ENCODE data around the gene TSPAN5.

The TSPAN5 gene

DNA sequence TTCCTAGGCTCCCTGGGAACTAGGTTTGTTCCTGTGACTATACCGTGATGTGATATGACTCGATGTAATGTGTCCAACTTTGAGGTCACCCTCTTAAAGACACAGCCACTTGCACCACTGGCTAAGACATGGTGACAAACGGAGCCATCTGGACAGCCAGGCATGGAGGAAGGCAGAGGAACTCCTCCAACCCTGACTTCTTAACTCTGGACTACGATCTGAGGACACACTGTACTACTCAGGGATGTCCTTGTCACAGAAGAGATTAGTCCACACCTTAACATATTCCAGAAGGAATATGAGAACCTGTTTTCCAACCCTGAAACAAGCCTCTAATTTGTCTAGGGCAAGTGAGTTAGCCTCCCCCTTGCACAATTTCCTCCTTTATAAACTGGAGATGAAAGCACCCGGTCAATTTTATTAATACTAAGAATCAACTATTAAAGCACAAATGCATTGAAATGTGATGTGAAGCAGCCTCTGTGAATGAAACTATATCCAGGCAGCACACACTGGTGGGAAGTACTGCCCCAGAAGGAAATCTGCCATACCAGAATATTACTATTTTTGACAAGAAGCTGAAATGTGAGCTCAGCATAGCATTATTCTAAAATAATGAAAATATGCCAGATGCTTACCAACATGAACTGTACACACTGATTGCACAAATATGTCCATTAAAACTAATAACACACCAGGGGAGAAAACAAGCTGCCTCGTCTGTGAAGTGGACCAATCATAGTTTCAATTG is 47.3 kb downstream of the TSPAN5 start:
- TF ChIP-seq CTCF (IDR thresholded peaks at IDR 0.05; ENCODE audit: control insufficient read depth, insufficient read depth, low read depth, low read length, missing control alignments), result no peak
- no peak for DNase-seq (ENCODE audit: low read depth)
- H3K4me3 ChIP-seq (ENCODE audit: control insufficient read depth, low read depth, low read length), result no peak overlapping the region

DNA sequence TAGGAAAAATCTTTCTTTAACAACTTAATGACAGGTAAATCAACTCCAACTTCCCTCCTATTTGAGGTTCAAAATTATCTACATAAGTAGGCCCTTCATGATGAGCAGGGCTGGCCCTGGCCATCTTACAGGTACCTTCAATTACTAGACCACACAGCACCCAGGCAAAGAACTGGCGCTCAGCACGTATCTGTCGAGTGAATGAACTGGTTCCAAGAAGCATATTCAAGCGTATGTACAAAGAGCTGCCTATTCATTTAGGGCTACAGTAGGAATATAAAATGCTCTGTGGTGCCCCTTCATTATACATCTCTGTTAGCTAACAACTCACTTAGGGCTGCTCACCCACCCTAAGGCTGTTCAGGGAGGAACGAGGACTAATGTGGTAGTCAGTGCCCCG is 48.0 kb downstream of the TSPAN5 start:
- no peak overlapping the region for H3K4me3 ChIP-seq (ENCODE audit: control insufficient read depth, low read depth, low read length)
- no peak for TF ChIP-seq CTCF (IDR thresholded peaks at IDR 0.05; ENCODE audit: control insufficient read depth, insufficient read depth, low read depth, low read length, missing control alignments)
- no peak for DNase-seq (ENCODE audit: low read depth)

- DNase-seq (ENCODE audit: low read depth), result no peak
- H3K4me3 ChIP-seq (ENCODE audit: control insufficient read depth, low read depth, low read length), result no peak overlapping the region
- no peak for TF ChIP-seq CTCF (IDR thresholded peaks at IDR 0.05; ENCODE audit: control insufficient read depth, insufficient read depth, low read depth, low read length, missing control alignments)
These were observed 48.5 kb downstream of the TSPAN5 start for GRCh38 chr4:98609934-98610333.

GRCh38 chr4:98608356-98608755 is 50.1 kb downstream of the TSPAN5 start:
- no peak for TF ChIP-seq CTCF (IDR thresholded peaks at IDR 0.05; ENCODE audit: control insufficient read depth, insufficient read depth, low read depth, low read length, missing control alignments)
- DNase-seq (ENCODE audit: low read depth), result no peak
- H3K4me3 ChIP-seq (ENCODE audit: control insufficient read depth, low read depth, low read length), result no peak overlapping the region

DNA sequence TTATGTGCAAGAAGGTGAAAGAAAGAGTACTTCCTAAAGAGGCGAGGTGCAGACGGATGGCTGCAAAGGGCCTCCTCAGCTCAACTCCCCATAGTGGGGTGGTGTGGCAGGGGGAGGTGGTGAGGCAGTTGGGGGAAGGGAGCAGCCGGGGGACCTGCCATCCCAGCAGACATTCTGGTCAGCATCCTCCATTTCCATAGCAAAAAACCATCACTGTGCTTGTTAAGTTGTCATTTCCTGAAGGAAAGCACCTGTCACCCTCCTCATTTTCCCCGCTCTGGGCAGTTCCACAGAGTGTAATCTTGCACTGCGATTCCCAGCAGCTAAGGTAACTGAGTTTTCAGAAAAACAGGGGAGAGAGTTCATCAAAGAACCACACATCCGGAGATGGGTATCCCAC is 51.5 kb downstream of the TSPAN5 start:
- TF ChIP-seq CTCF (IDR thresholded peaks at IDR 0.05; ENCODE audit: control insufficient read depth, insufficient read depth, low read depth, low read length, missing control alignments), result no peak
- no peak overlapping the region for H3K4me3 ChIP-seq (ENCODE audit: control insufficient read depth, low read depth, low read length)
- DNase-seq (ENCODE audit: low read depth), result no peak

DNA sequence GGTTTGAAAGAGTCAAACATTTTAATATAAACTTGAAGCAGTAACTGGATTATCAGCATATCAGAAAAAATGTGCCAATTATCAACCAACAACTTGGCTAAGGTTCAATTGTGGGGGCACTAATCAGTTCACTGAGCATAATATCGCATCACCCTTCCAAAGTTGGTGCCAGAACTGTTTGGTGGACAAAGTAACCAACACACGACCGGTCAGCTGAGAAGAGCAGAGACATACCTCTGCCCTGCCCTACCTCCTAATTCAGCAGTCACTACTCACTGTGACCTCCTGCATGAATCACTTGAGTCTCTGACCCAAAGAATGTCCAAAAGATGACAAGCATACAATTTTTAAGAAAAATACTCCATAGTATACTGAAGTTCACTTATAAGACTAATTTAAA is 53.2 kb downstream of the TSPAN5 start:
- no peak for TF ChIP-seq CTCF (IDR thresholded peaks at IDR 0.05; ENCODE audit: control insufficient read depth, insufficient read depth, low read depth, low read length, missing control alignments)
- no peak for DNase-seq (ENCODE audit: low read depth)
- H3K4me3 ChIP-seq (ENCODE audit: control insufficient read depth, low read depth, low read length), result no peak overlapping the region
